ENCODE data around the gene COA4.
A peak's percentile ranks its signal among the peaks of the same experiment; 100 is the strongest.
"Not testable (repeated sequence)": the region's sequence is repeated elsewhere in the genome, so short reads cannot be mapped to it uniquely, and the experiment has no call there.

COA4 gene

GRCh38 chr11:73876424-73877310 lies at the start of gene COA4, which contains the start of gene PAAF1:
TSS of gene COA4 (minus strand) at chr11:73876846. CDS start at chr11:73873378, 3,468 bp downstream.
TSS of gene PAAF1 (plus strand) at chr11:73876999. CDS start at chr11:73877022, 23 bp downstream.
- DNase-seq (ENCODE audit: low read depth), result peak; percentile 92

DNA sequence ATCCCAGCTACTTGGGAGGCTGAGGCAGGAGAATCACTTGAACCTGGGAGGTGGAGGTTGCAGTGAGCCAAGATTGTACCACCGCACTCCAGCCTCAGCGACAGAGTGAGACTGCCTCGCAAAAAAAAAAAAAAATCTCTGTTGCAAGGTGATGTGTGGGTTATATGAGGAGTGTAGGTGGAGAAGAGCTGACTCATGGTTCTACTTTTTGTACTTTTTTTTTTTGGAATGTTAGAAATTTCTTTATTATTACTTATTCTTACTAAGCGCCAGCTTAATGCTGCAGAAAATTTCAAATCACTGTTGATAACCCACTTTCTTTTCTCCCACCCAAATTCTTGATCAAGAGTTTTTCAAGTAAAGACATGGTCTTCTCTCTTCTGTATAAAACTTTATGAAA lies 44.5 kb upstream of the COA4 start:
- no peak for DNase-seq (ENCODE audit: low read depth)

DNA sequence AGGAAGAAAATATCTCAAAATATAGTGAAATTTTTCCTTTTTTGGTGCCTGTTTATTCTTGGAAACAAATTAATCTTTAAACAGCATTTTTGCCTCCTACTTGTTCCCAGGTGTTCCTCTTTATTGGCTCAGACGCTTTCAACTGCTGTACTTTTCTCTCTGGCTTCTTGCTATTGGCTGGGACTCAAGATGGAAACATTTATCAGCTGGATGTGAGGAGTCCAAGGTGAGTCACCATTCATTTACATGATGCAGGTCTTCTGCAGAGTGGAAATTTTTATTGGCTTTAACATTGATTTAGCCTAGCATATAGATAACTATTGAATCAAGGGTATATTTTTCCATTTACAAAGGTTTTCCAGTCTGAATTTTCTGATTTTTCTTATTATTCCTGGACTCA lies 39.8 kb upstream of the COA4 start:
- no peak for DNase-seq (ENCODE audit: low read depth)

DNA sequence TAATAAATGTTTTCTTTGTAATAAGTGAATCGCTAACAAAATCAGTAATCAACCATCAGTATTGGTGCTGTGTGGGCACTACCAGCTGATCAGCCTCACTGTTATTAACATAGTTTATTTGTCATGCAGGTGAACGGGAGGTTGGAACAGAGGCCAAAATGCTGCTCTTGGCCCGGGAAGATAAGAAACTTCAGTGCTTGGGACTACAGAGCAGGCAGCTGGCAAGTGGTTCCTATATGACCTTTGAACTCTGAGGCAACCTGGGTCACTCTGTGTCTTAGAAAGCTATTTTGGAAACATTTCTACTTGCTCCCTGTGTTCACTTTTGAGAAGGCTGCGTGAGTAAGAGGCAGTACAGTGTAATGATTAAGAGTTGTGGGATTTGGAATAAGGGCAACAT lies 37.6 kb upstream of the COA4 start:
- no peak for DNase-seq (ENCODE audit: low read depth)

- DNase-seq (ENCODE audit: low read depth), result no peak
Observed at GRCh38 chr11:73913472-73913871, 36.8 kb upstream of the COA4 start.

GRCh38 chr11:73912026-73912425 lies 35.4 kb upstream of the COA4 start:
- DNase-seq (ENCODE audit: low read depth), result no peak

GRCh38 chr11:73907191-73907590 lies 30.5 kb upstream of the COA4 start:
- DNase-seq (ENCODE audit: low read depth), result peak; percentile 1

GRCh38 chr11:73902303-73902702 lies 25.7 kb upstream of the COA4 start:
- DNase-seq (ENCODE audit: low read depth), result no peak

GRCh38 chr11:73894725-73895335 lies 18.2 kb upstream of the COA4 start:
- DNase-seq (ENCODE audit: low read depth), result no peak

DNA sequence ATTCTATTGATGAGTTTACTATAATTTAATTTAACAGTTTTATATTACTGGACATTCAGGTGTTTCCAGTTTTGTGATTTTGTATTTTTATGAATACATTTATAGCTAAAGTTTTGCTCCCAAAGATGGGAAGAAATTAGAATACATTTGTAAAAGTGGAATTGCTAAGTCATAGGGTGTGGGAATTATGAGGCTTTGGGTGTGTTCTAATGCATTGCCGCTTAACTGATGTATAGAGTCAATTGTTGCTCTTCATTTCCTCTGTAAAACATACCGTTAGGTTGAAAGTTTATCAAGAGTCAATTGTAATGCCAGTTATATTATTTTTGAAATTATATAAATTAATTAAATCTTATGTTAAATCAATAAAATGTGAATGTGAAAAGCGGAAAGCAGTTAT lies 16.4 kb upstream of the COA4 start:
- DNase-seq (ENCODE audit: low read depth), result no peak

- no peak for DNase-seq (ENCODE audit: low read depth)
Observed at GRCh38 chr11:73889536-73889935, 12.9 kb upstream of the COA4 start.

DNA sequence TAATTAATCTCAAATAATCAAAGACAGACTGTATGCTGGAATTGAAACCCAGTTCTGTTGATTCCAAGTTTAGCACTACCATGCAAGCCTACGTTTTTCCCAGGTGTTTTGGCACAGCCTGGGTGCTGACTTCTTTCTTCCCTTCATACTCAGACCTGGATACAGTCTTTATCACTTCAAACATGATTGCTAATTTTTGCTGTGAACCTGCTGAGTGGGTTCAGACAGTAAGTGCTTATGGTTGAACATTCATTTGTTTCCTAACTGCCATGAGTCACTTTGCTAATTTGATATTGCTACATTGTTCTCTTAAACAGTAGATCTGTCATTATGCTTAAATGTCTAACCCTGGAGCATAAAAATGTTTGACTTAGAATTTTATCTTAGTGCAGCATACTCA lies 12.4 kb upstream of the COA4 start:
- no peak for DNase-seq (ENCODE audit: low read depth)

DNA sequence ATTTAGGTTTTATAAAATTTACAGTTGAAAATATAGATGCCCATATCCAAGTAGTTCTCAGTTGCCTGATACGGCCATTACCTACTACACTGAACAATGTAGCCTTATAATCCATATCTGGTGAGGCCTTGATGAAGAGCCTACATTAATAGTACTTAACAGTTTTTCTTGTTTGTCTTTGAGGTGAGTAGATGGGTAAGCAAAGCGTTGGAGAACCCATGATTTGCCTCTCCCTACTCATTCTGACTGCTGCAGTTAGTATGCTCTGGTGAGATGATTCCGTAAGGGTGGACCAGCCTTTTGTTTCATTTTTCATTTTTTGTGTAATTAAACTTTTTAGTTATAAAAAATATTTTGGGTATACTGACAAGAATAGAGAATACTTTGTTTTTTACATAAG lies 11.6 kb upstream of the COA4 start:
- no peak for DNase-seq (ENCODE audit: low read depth)

- DNase-seq (ENCODE audit: low read depth), result no peak
Observed at GRCh38 chr11:73883856-73884255, 7.2 kb upstream of the COA4 start.

GRCh38 chr11:73880449-73880848 lies 3.8 kb upstream of the COA4 start:
- not testable (repeated sequence) for DNase-seq (ENCODE audit: low read depth)

GRCh38 chr11:73878771-73879170 lies 2.1 kb upstream of the COA4 start:
- no peak for DNase-seq (ENCODE audit: low read depth)

DNA sequence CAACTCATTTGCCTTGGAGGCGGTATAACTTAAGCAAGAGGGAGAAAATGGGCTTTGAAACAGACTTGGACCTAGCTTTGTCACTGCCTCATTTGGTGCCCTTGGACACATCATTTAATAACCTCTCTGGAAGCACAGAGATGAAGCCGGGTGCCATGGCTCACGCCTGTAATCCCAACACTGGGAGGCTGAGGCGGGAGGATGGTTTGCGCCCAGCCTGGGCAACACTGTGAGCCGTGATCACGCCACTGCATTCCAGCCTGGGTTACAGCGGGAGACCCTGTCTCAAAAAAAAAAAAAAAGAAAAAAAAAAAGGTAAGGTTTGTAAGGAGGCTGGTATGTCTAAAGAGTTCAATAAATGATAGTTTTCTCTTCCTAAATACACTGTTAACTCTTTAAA lies 806 bp downstream of the COA4 start:
- DNase-seq (ENCODE audit: low read depth), result no peak

GRCh38 chr11:73875380-73875779 lies 1.3 kb downstream of the COA4 start:
- no peak for DNase-seq (ENCODE audit: low read depth)

- DNase-seq (ENCODE audit: low read depth), result no peak
Observed at GRCh38 chr11:73872749-73873357, 3.8 kb downstream of the COA4 start.

DNA sequence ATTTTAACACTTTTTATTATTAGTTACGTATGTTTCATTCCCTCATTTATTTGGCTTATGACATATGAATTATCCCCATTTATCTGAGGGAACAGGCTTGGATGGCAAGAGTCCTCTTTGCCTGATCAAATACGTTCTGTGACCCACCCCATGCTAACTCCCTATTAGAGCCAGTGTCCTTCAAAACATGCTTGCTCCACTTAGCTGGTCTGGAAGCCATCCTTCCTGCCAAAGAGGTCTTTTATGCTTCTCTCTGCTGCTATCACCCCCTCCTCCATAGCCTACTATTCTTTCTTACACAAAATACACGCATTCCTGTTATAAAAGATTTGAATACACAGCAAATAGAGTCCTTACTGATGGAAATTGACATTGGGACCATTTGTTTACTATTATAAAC lies 6.4 kb downstream of the COA4 start:
- DNase-seq (ENCODE audit: low read depth), result no peak

DNA sequence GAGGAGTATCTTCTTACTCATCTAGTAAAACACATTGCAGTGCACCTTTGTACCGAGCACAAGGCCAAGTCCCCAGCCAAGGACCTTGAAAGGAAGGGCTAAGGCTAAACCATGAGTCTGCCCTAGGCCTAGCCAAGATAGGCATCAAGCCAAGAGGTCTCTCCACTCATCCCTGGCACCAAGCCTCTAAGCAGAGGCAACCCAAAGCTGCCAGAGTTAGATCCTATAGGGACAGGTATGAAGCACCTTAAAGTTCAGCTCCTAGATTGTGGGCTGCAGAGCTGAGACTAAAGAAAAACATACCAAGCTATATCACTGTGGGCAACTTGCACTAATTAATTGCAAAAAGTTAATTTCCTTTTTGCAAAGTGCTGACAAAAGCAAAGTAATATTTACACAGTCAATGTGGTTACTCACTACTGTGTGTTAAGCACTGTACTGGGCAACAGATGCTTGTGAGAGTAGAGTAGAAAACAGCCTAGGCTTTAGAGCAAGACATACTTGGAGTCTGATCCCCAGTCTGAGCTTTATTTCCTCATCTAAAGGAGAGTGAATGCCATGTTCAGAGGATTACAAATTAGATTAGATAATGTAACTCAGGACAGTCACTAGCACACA lies 7.2 kb downstream of the COA4 start:
- no peak for DNase-seq (ENCODE audit: low read depth)

DNA sequence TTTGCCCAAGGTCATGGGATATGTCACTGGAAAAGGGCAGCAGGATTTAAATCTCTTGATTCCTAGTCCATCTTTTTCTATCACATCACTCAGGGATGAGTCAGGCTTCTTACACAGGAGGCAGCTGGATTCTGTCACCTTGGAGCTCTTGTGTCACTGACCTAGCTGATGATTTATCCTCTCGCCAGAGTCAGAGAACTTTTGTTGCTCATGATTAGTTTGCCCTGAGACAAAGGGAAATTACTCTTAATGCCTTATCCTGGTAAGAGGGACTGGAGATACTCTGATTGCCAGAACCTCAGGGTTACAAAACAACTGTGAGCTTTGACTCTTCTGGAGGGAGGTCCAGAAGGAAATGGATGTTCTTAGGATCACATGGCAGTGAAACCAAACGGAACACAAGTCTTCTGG lies 10.1 kb downstream of the COA4 start:
- no peak for DNase-seq (ENCODE audit: low read depth)
